KG1 (cell line): ENCODE data around the gene LETM1.
"Not testable (repeated sequence)": the region's sequence is repeated elsewhere in the genome, so short reads cannot be mapped to it uniquely, and the experiment has no call there.

ENCODE experiments used
- DNase-seq: peaks from one replicate; lab custom pipeline; 2025; lab: John Stamatoyannopoulos, UW

Gene LETM1

GRCh38 chr4:1851575-1852410 is 4.2 kb downstream of the LETM1 start:
- DNase-seq: no peak

DNA sequence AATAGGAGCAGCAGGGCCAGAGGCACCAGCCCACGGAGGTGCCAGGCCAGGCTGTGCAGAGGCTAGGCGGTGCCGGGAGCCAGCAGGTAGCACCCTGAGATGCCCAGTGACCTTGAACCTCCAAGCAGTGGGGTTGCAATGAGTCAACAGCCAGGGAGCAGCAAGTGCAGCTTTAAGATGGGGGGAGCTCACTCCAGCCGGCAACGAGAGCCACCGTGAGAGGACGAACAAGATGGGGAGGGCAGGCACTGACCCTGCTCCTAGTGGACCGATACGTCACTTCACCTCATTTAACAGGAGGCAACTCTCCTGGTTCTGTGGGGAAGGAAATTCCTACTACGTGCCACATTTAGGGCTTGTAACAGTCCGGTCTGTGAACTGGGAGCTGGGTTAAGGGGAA is 4.8 kb downstream of the LETM1 start:
- no peak for DNase-seq

- DNase-seq: no peak
These were observed 5.7 kb downstream of the LETM1 start for GRCh38 chr4:1850276-1850675.

- no peak for DNase-seq
These were observed 9.4 kb downstream of the LETM1 start for GRCh38 chr4:1846580-1846979.

GRCh38 chr4:1844618-1845017 is 11.3 kb downstream of the LETM1 start:
- not testable (repeated sequence) for DNase-seq

- no peak for DNase-seq
These were observed 12.1 kb downstream of the LETM1 start for GRCh38 chr4:1843852-1844251.

DNA sequence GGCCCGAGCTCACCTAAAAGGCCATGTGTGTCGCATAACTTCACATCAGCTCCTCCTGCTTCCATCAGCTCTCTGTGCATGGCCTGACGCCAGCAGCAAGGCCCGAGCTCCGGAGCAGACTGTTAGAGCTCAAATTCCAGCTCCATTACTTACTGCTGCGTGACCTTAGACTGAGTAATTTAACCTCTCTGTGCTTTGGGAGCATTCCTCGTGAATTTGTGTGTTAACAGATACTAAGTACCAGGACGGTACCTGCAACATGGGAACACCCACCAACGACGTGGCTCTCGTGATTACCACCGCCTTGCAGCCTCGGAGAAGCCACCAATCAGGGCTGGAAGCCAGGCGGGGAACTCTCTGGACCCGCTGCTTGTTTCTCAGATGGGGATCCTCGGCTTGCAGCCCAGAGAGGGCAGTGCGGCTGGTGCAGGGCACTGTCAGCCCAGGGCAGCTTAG is 12.9 kb downstream of the LETM1 start:
- DNase-seq: no peak

DNA sequence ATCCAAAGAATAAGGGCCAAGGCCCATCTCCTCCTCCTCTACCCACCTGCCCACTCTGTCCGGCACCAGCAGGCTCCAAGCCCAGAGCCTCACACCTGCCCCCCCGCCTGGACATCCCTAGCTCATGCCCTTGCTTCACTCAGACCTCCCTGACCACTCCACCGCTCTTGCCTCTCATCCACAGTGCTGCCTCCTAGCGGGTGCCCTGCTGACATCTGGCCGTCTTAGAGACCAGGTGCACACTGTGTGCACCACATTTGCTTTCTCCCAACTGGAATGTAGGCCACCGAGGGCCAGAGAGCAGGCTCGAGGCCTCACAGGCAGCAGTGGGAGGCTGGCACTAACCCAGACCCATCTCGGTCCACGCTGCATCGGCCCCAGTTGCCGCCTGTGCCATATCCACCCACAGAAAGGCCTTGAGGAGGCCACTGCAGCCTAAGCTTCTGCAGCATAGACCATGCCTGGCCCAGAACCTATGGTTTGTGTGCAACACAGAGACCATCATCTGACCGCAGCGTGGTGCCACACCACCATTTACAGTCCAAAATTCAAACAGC is 13.5 kb downstream of the LETM1 start:
- DNase-seq: no peak

DNA sequence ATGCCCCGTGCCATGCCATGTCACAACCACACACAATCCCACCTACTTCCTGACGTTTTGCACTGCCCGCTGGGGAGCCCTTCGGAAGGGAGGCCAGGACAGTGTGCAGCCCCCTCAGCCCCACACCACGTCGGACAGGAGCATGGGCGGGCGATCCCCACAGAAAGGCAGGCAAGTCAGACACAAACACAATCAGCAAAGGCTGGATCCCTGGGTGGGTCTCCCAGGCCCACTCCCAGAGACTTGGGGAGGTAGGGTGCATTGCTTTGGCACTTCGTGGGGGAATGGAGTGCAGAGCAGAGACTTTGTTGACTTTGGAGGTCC is 14.1 kb downstream of the LETM1 start:
- DNase-seq: no peak

- no peak for DNase-seq
These were observed 14.6 kb downstream of the LETM1 start for GRCh38 chr4:1841201-1841886.

- DNase-seq: no peak
These were observed 16.7 kb downstream of the LETM1 start for GRCh38 chr4:1839282-1839681.

GRCh38 chr4:1837069-1837468 is 18.9 kb downstream of the LETM1 start:
- no peak for DNase-seq

- DNase-seq: no peak
These were observed 19.3 kb downstream of the LETM1 start for GRCh38 chr4:1836650-1837049.

GRCh38 chr4:1835836-1836235 is 20.1 kb downstream of the LETM1 start:
- not testable (repeated sequence) for DNase-seq

DNA sequence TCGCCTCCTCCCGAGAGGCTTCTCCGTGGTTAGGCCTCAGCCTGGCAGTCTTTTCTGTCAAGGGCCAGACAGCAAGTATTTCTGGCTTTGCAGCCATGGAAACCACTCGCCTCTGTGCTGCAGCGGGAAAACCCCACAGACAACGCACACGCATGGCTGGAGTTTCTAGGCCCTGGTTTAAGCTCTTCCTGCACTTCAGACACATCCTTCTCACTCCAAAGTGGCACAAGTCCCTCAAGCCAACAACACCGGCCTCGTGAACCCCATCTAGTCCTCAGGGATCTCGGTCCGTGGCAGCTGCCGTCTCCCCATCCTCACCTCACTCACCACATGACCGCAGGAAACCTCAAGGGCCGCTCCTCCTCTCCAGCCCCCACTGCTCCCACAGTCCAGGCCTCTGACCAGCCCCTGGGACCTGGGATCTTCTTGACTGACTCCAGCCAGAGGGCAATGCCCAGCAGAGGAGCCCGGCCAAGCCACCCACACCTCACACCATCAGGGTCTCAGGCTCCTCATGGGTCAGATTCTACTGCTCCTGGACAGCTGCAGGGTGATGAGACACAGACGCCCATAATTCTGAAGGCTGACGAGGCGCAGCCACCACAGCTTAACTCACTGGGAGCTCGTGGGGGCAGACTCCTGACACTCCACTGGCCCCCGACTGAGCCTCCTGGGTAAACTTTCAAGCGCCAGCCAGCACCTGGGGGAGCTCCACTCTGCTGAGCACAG is 21.7 kb downstream of the LETM1 start:
- DNase-seq: no peak

GRCh38 chr4:1833307-1834046 is 22.5 kb downstream of the LETM1 start:
- DNase-seq: no peak

GRCh38 chr4:1832690-1833089 is 23.3 kb downstream of the LETM1 start:
- DNase-seq: no peak

GRCh38 chr4:1831331-1831730 is 24.6 kb downstream of the LETM1 start:
- no peak for DNase-seq

GRCh38 chr4:1830642-1831228 is 25.2 kb downstream of the LETM1 start:
- no peak for DNase-seq

- no peak for DNase-seq
These were observed 25.7 kb downstream of the LETM1 start for GRCh38 chr4:1830234-1830633.

DNA sequence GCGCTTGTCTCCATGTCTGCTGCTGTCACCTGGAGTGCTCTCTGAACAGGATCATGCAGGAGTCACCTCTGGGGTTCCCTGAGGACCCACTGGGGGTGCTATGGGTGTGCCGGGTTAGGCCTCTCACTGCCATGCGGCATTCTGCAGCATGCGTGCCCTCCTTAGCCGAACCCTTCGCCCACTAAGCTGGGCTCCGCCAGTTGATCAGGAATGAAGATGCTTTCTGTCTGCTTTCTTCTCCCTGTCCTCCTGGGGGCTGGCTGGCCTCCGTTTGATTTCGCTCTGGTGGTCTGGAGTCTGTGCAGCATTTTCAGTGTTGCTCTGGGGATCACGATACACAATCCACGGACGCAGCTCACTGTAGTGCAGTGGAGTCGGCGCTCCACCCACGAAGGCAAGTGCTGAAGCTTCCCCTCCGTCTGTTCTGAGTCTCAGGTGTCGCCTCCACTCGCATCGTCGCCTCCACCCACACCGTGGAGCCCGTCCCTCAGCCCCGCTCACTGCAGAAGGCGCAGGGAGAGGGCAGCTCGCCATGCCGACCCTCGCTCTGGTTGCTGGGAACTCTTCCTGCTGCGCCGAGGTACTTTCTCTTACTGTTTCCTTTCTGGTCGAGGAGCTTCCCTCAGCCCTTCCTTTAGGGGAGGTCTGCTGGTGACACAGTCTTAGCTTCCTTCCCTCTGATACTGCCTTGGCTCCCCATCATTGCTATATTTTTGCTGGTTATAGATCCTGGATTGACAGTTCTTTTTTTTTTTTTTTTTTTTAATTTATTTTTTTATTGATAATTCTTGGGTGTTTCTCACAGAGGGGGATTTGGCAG is 29.2 kb downstream of the LETM1 start:
- no peak for DNase-seq
